LNCAP (cell line): Measurements from ENCODE around the gene TMEM54.

Experiments
- TF ChIP-seq, protein P1 (sequence below): fragments of 450-650 bp; IDR thresholded peaks from 2 replicates; pipeline ENCODE4 v1.5.1; 2017; ENCODE audit warnings: mild to moderate bottlenecking

TMEM54 gene

DNA sequence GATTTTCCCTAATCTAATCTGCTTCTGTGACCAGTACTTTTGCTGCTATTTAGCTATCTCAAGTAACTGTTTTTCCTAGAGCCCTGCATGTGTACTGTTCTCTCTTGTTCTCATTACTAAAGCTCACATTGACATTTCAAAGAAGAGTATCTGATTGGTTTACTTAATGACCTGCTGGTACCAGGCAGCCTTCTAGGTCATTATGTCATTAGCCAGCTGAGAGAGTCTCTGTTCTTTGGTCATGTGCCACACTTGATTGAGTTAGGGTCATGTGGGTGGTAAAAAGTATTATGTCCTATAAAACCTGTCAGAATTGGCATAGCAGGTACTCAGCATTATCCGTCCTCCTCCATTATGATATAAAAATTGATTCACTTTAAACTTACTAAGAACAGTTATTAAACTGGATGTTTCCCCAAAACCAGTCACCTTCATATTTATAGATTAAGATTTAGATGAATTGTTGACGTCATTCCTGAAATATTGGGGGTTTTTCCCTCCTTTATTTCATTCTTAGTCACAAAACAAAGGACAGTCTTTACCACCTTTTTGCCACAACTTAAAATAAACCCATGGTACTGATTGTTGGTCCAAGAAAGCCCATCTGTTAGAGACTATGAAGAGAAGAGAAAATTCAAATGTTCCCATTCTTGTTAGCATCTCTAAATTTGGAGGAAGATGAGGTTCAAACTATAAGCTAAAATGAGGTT, 52.7 kb downstream of the TMEM54 start:
- TF ChIP-seq, protein P1, sequence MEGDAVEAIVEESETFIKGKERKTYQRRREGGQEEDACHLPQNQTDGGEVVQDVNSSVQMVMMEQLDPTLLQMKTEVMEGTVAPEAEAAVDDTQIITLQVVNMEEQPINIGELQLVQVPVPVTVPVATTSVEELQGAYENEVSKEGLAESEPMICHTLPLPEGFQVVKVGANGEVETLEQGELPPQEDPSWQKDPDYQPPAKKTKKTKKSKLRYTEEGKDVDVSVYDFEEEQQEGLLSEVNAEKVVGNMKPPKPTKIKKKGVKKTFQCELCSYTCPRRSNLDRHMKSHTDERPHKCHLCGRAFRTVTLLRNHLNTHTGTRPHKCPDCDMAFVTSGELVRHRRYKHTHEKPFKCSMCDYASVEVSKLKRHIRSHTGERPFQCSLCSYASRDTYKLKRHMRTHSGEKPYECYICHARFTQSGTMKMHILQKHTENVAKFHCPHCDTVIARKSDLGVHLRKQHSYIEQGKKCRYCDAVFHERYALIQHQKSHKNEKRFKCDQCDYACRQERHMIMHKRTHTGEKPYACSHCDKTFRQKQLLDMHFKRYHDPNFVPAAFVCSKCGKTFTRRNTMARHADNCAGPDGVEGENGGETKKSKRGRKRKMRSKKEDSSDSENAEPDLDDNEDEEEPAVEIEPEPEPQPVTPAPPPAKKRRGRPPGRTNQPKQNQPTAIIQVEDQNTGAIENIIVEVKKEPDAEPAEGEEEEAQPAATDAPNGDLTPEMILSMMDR: no peak
